DMS79 treated with DMSO at 0.1 percent for 48 hours (cell line): ENCODE results near the gene S100A4.

ENCODE experiments used
- DNase-seq: peaks from one replicate; lab custom pipeline; 2025; lab: John Stamatoyannopoulos, UW

S100A4 gene

GRCh38 chr1:153547560-153548551, 2.2 kb upstream of the S100A4 start:
- no peak for DNase-seq

GRCh38 chr1:153546796-153547559, 1.4 kb upstream of the S100A4 start:
- peak; percentile 94 for DNase-seq

- DNase-seq = no peak
Measured at GRCh38 chr1:153546371-153546770, 765 bp upstream of the S100A4 start.

GRCh38 chr1:153544453-153545066, 1.0 kb downstream of the S100A4 start:
- DNase-seq = no peak

- DNase-seq = no peak
Measured at GRCh38 chr1:153543736-153544135, 1.9 kb downstream of the S100A4 start.

GRCh38 chr1:153542956-153543711, 2.5 kb downstream of the S100A4 start:
- DNase-seq = no peak

- no peak for DNase-seq
Measured at GRCh38 chr1:153541641-153542590, 3.7 kb downstream of the S100A4 start.

- no peak for DNase-seq
Measured at GRCh38 chr1:153540394-153541361, 4.9 kb downstream of the S100A4 start, which contains the start of gene S100A5. Gene S100A5, minus strand, starts transcription at chr1:153540934. Its CDS starts 743 bp downstream, at chr1:153540191.

- DNase-seq = no peak
Measured at GRCh38 chr1:153539395-153540093, 6.1 kb downstream of the S100A4 start.

- DNase-seq = no peak
Measured at GRCh38 chr1:153538315-153538821, 7.2 kb downstream of the S100A4 start.

GRCh38 chr1:153537376-153537730, 8.3 kb downstream of the S100A4 start:
- DNase-seq = no peak

GRCh38 chr1:153536671-153537375, 8.8 kb downstream of the S100A4 start:
- DNase-seq = no peak

GRCh38 chr1:153536012-153536670, 9.5 kb downstream of the S100A4 start:
- peak; percentile 76 for DNase-seq

- no peak for DNase-seq
Measured at GRCh38 chr1:153535242-153536011, 10.2 kb downstream of the S100A4 start, which contains the start of gene S100A6. Gene S100A6, minus strand, starts transcription at chr1:153535991. Its CDS starts 652 bp downstream, at chr1:153535339.

GRCh38 chr1:153534925-153535241, 10.7 kb downstream of the S100A4 start:
- DNase-seq = no peak

GRCh38 chr1:153534226-153534924, 11.2 kb downstream of the S100A4 start:
- no peak for DNase-seq
